Measurements from ENCODE around the gene GALNTL6. TPM values are rescaled to one million over a fixed set of nuclear protein-coding genes. Genes with fewer than 3 reads are reported as not detected.
A peak's percentile ranks its signal among the peaks of the same experiment; 100 is the strongest.
"Not testable (repeated sequence)": the region's sequence is repeated elsewhere in the genome, so short reads cannot be mapped to it uniquely, and the experiment has no call there.

GALNTL6 gene
- total RNA-seq, 4 donors from 2014 or later = 0.82 to 0.95 TPM; not detected in 2

DNA sequence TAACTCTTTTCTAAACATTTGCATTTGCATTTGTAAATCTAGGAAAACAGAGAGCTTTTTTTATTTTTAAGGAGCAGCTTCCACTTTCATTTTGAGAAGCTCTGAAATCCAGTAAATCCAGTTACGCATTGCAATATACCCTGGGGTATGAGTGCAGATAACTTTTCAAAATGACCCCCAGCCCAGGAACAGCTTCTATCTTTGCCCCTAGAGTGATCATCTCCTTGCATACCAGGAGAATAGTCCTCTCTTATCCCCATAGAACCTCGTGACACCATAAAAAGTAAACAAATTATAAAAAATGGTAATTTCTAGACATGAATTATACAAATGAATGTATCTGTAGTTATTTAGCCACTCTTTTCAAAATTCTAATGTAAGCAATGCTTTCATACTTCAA is 1063.2 kb downstream of the GALNTL6 start:
- Histone ChIP-seq H3K4me3 (no peak overlapping the region), H3K27ac (no peak overlapping the region), H3K4me1 (no peaks in the 10 kb centered on the region), H3K36me3 (no peaks in the 10 kb centered on the region), H3K27me3 (no peaks in the 10 kb centered on the region), H3K9me3 (no peaks in the 10 kb centered on the region)
- no peak for DNase-seq
- 28 to 38% methylated on average over 2 of the region's 2 CpGs for WGBS, 2 donors (ENCODE audit: low coverage in 1 of 2)
- TF ChIP-seq POLR2A (IDR thresholded peaks at IDR 0.05) (no peak), POLR2AphosphoS5 (IDR thresholded peaks at IDR 0.05) (no peak), EP300 (IDR thresholded peaks at IDR 0.05; ENCODE audit: low read depth) (no peak)
- TF ChIP-seq, protein P1, sequence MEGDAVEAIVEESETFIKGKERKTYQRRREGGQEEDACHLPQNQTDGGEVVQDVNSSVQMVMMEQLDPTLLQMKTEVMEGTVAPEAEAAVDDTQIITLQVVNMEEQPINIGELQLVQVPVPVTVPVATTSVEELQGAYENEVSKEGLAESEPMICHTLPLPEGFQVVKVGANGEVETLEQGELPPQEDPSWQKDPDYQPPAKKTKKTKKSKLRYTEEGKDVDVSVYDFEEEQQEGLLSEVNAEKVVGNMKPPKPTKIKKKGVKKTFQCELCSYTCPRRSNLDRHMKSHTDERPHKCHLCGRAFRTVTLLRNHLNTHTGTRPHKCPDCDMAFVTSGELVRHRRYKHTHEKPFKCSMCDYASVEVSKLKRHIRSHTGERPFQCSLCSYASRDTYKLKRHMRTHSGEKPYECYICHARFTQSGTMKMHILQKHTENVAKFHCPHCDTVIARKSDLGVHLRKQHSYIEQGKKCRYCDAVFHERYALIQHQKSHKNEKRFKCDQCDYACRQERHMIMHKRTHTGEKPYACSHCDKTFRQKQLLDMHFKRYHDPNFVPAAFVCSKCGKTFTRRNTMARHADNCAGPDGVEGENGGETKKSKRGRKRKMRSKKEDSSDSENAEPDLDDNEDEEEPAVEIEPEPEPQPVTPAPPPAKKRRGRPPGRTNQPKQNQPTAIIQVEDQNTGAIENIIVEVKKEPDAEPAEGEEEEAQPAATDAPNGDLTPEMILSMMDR (IDR thresholded peaks at IDR 0.05) = no peak
- in situ Hi-C loops (cut with MboI; ENCODE audit: low pct_ligation_motif_present in 1 of 4, low pct_unique_long_range_greater_than_20kb in 1 of 4, low sequenced_read_pairs in 3 of 4) (no loop called here), intact Hi-C loops (cut with DNase I; ENCODE audit: low total_unique reads) (no loop called here)

DNA sequence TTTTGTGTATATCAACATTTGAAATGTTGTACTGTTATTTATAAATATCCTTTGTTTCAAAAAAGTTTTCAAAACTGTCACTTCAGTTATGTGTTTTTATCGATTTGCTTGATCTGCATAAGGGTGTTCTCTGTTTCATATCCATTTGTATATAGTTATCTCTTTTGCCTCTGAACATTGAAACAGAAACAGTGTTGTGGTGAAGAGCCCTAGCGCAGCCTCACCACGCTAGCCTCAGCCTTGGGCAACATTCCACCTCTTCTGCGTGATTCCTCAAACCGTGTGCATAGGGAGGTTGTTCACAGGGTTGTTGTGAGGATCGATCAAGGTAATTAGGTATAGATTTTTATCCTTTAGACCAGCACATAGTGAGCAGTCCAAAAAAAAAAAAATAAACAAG is 1068.4 kb downstream of the GALNTL6 start:
- no peaks in the 10 kb centered on the region for H3K4me1 ChIP-seq
- H3K27ac ChIP-seq = no peak overlapping the region
- in situ Hi-C loops (cut with MboI; ENCODE audit: low pct_ligation_motif_present in 1 of 4, low pct_unique_long_range_greater_than_20kb in 1 of 4, low sequenced_read_pairs in 3 of 4) (no loop called here), intact Hi-C loops (cut with DNase I; ENCODE audit: low total_unique reads) (no loop called here)
- 72 to 94% methylated on average over 5 to 6 of the region's 6 CpGs for WGBS, 2 donors (ENCODE audit: low coverage in 1 of 2)
- no peaks in the 10 kb centered on the region for H3K36me3 ChIP-seq
- TF ChIP-seq, protein P1 (IDR thresholded peaks at IDR 0.05) = no peak
- TF ChIP-seq POLR2AphosphoS5 (IDR thresholded peaks at IDR 0.05) = no peak
- no peak for TF ChIP-seq POLR2A (IDR thresholded peaks at IDR 0.05)
- no peak for DNase-seq
- H3K27me3 ChIP-seq = no peaks in the 10 kb centered on the region
- H3K4me3 ChIP-seq = no peak overlapping the region
- H3K9me3 ChIP-seq = no peaks in the 10 kb centered on the region

DNA sequence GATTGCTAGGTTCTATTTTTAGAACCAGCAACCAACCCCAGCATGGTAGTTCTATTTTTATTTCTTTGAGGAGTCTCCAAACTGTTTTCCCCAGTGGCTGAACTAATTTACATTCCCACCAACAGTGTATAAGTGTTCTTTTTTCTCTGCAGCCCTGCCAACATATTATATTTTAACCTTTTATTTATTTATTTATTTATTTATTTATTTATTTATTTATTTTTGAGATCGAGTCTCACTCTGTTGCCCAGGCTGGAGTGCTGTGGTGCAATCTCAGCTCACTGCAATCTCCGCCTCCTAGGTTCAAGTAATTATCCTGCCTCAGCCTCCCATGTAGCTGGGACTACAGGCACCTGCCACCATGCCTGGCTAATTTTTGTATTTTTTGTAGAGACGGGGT is 1074.2 kb downstream of the GALNTL6 start:
- H3K9me3 ChIP-seq; H3K36me3 ChIP-seq; H3K27me3 ChIP-seq; DNase-seq; in situ Hi-C loops (cut with MboI; ENCODE audit: low pct_ligation_motif_present in 1 of 4, low pct_unique_long_range_greater_than_20kb in 1 of 4, low sequenced_read_pairs in 3 of 4); H3K4me3 ChIP-seq; intact Hi-C loops (cut with DNase I; ENCODE audit: low total_unique reads); H3K27ac ChIP-seq; H3K4me1 ChIP-seq: not testable (repeated sequence)
- WGBS, 2 donors (ENCODE audit: low coverage in 1 of 2) = 92 to 94% methylated on average over 2 to 3 of the region's 3 CpGs

DNA sequence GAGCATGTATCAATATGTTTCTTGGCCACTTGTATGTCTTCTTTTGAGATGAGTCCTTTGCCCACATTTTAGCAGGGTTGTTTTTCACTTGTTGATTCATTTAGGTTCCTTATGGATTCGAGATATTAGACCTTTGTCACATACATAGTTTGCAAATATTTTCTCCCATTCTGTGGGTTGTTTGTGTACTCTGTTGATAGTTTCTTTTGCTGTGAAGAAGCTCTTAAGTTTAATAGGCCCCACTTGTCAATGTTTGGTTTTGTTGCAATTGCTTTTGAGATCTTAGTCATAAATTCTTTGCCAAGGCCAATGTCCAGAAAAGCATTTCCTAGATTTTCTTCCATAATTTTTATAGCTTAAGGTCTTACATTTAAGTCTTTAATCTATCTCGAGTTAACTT is 1074.8 kb downstream of the GALNTL6 start:
- peaks cover 0 to 6% of the 10 kb centered on the region in 2 donors for H3K9me3 ChIP-seq
- no peak for DNase-seq
- intact Hi-C loops (cut with DNase I; ENCODE audit: low total_unique reads) = no loop called here
- H3K4me1 ChIP-seq = no peaks in the 10 kb centered on the region
- no peaks in the 10 kb centered on the region for H3K36me3 ChIP-seq
- H3K27ac ChIP-seq = no peak overlapping the region
- in situ Hi-C loops (cut with MboI; ENCODE audit: low pct_ligation_motif_present in 1 of 4, low pct_unique_long_range_greater_than_20kb in 1 of 4, low sequenced_read_pairs in 3 of 4) = no loop called here
- TF ChIP-seq POLR2A (IDR thresholded peaks at IDR 0.05) (no peak), EP300 (IDR thresholded peaks at IDR 0.05; ENCODE audit: low read depth) (no peak), POLR2AphosphoS5 (IDR thresholded peaks at IDR 0.05) (no peak)
- TF ChIP-seq, protein P1 (IDR thresholded peaks at IDR 0.05) = no peak
- H3K4me3 ChIP-seq = no peak overlapping the region
- 45 to 46% methylated on average over 2 of the region's 2 CpGs for WGBS, 2 donors (ENCODE audit: low coverage in 1 of 2)
- no peaks in the 10 kb centered on the region for H3K27me3 ChIP-seq

DNA sequence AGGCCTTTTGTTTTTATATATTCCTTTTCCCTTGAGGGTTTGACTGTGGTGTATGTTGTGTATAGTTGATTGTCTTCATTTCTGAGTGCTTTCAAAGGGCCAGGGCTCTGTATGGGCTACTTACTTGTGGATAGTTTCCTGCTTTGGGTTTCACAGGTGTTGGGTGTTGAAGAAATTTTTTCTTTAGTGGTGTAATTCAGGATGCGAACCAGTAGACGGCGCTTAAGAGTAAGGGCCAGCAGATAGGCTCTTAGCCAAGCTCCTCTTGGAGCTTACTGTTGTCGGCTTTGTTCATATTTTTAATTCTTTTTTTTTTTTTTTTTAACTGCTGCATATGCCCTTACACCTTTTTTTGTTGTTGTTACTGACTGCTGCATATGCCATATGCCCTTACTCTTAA is 1079.1 kb downstream of the GALNTL6 start:
- H3K36me3 ChIP-seq = no peaks in the 10 kb centered on the region
- intact Hi-C loops (cut with DNase I; ENCODE audit: low total_unique reads) = no loop called here
- WGBS, 2 donors (ENCODE audit: low coverage in 1 of 2) = 63 to 68% methylated on average over 4 of the region's 4 CpGs
- H3K27me3 ChIP-seq = no peaks in the 10 kb centered on the region
- H3K9me3 ChIP-seq = peaks cover 6 to 7% of the 10 kb centered on the region in 2 donors
- no peaks in the 10 kb centered on the region for H3K4me1 ChIP-seq
- TF ChIP-seq, protein P1 (IDR thresholded peaks at IDR 0.05) = peak in 3 of 5 experiments; percentile 14 to 42 (median 15)
- no peak for TF ChIP-seq EP300 (IDR thresholded peaks at IDR 0.05; ENCODE audit: low read depth)
- no peak for DNase-seq
- in situ Hi-C loops (cut with MboI; ENCODE audit: low pct_ligation_motif_present in 1 of 4, low pct_unique_long_range_greater_than_20kb in 1 of 4, low sequenced_read_pairs in 3 of 4) = no loop called here
- no peak overlapping the region for H3K27ac ChIP-seq
- no peak overlapping the region for H3K4me3 ChIP-seq
